Kidney (tissue), 14 donors: ENCODE results near the gene DSCAML1. TPM values are rescaled to one million over a fixed set of nuclear protein-coding genes. Genes with fewer than 3 reads are reported as not detected.

Experiments
- DNase-seq, 5 donors: peaks; one replicate each; pipeline ENCODE4 v3.0.0-alpha.2; 2013 to 2020
- FAIRE-seq: peaks from 2 replicates; lab custom pipeline; 2012; peaks lifted over from hg19 to GRCh38; lab: Jason Lieb, UNC
- H3K27ac ChIP-seq, 2 donors: one replicate each; pipeline ENCODE4 v1.7.0; 2013; ENCODE audit warnings: low read depth in 2 of 2, low read length in 2 of 2, inconsistent platforms in 1 of 2
- H3K27me3 ChIP-seq: one replicate; pipeline ENCODE4 v1.7.1; 2013; ENCODE audit warnings: low read length, inconsistent platforms; ENCODE audit not compliant: control insufficient read depth, insufficient read depth
- H3K36me3 ChIP-seq, 3 donors: one replicate each; pipeline versions ENCODE4 v1.7.0 to v1.7.1; 2013; ENCODE audit warnings: low read length in 3 of 3, control low read depth in 1 of 3, inconsistent platforms in 1 of 3; ENCODE audit not compliant: insufficient read depth in 3 of 3, control insufficient read depth in 2 of 3
- H3K4me1 ChIP-seq, 3 donors: one replicate each; pipeline versions ENCODE4 v1.7.0 to v1.7.1; 2013; ENCODE audit warnings: low read length in 3 of 3, inconsistent platforms in 1 of 3, low read depth in 1 of 3; ENCODE audit not compliant: control insufficient read depth in 2 of 3, insufficient read depth in 2 of 3
- H3K4me3 ChIP-seq, 3 donors: one replicate each; pipeline versions ENCODE4 v1.7.0 to v1.8.1; 2013; ENCODE audit warnings: low read length in 3 of 3, control low read depth in 1 of 3, inconsistent platforms in 1 of 3
- H3K9ac ChIP-seq, 3 donors: one replicate each; pipeline versions ENCODE4 v1.7.0 to v1.7.1; 2013; ENCODE audit warnings: low read length in 3 of 3, control low read depth in 1 of 3, inconsistent platforms in 1 of 3
- H3K9me3 ChIP-seq, 3 donors: one replicate each; pipeline versions ENCODE4 v1.7.0 to v1.7.1; 2013; ENCODE audit warnings: low read length in 3 of 3, control low read depth in 1 of 3, inconsistent platforms in 1 of 3; ENCODE audit not compliant: control insufficient read depth in 2 of 3, insufficient read depth in 1 of 3
- intact Hi-C: fragments of 100-400 bp; cut with DNase I; formaldehyde crosslinking; loops from one replicate; pipeline ENCODE4 v1.11.1; 2022
- polyA plus RNA-seq: library from polyadenylated mRNA; stranded (reverse); fragments of 350-450 nt; fragmentation: Illumina TruSeq; extraction: RNeasy Lipid Tissue Mini Kit (QIAGEN cat#74804); gene quantifications from one replicate; pipeline ENCODE4 v1.2.3, GENCODE V29; 2014; ENCODE audit warnings: low read depth, low replicate concordance; ENCODE audit not compliant: insufficient read depth
- total RNA-seq: library from RNA; stranded (reverse); fragmentation: NEBNext Ultra II Directional; extraction: Animal tissue kit (Norgen Biotek cat#: 25700); gene quantifications from one replicate; pipeline ENCODE4 v1.2.1, GENCODE V29; 2021
- TF ChIP-seq, protein P1 (sequence below): IDR thresholded peaks from 3 replicates; pipeline ENCODE4 v1.5.1; 2012; ENCODE audit warnings: mild to moderate bottlenecking, moderate library complexity, borderline replicate concordance; ENCODE audit not compliant: insufficient read depth; ENCODE audit errors: extremely low read depth
- donor health status: control.
- donor health status: control.
- donor health status: control.
- donor health status: control.
- donor health status: control.
- donor health status: DM: yes; HTN: yes; CAD: no.
- donor health status: Normal renal cell carcinoma (clear cell type).

The DSCAML1 gene
- total and polyA plus RNA-seq, 2 donors from 2014 or later: 0.95 to 17.3 TPM

DNA sequence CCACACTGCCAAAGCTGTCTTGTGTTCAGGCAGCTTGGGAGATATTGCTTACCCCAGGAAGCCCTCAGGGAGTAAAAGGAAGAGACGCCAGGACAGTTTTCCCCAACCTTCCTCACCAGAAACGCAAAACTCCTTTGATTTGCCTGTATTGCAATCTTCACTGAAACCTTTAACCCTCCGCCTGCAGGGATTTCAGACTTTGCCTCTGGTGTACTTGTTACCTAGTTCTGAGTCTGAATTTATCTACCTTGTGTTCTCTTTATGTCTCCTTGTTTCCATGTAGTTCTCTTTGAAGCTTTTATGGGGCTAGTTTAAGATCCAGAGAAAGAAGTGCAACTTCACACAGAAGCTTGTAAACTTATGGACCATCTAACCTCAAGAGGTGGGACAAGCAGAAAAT lies 154.2 kb downstream of the DSCAML1 start:
- Histone ChIP-seq H3K9ac (no peak overlapping the region), H3K27me3 (no peaks in the 10 kb centered on the region), H3K27ac (no peak overlapping the region), H3K4me1 (no peaks in the 10 kb centered on the region), H3K36me3 (no peaks in the 10 kb centered on the region), H3K9me3 (no peaks in the 10 kb centered on the region), H3K4me3 (no peak overlapping the region)
- no peak for FAIRE-seq
- DNase-seq: no peak
- intact Hi-C loops: no loop called here
- TF ChIP-seq, protein P1, sequence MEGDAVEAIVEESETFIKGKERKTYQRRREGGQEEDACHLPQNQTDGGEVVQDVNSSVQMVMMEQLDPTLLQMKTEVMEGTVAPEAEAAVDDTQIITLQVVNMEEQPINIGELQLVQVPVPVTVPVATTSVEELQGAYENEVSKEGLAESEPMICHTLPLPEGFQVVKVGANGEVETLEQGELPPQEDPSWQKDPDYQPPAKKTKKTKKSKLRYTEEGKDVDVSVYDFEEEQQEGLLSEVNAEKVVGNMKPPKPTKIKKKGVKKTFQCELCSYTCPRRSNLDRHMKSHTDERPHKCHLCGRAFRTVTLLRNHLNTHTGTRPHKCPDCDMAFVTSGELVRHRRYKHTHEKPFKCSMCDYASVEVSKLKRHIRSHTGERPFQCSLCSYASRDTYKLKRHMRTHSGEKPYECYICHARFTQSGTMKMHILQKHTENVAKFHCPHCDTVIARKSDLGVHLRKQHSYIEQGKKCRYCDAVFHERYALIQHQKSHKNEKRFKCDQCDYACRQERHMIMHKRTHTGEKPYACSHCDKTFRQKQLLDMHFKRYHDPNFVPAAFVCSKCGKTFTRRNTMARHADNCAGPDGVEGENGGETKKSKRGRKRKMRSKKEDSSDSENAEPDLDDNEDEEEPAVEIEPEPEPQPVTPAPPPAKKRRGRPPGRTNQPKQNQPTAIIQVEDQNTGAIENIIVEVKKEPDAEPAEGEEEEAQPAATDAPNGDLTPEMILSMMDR: no peak

GRCh38 chr11:117642396-117642795 lies 154.6 kb downstream of the DSCAML1 start:
- no peak overlapping the region for H3K4me3 ChIP-seq
- intact Hi-C loops: no loop called here
- H3K9me3 ChIP-seq: no peaks in the 10 kb centered on the region
- no peaks in the 10 kb centered on the region for H3K36me3 ChIP-seq
- H3K27me3 ChIP-seq: no peaks in the 10 kb centered on the region
- no peak overlapping the region for H3K27ac ChIP-seq
- H3K4me1 ChIP-seq: no peaks in the 10 kb centered on the region
- DNase-seq (no peak), FAIRE-seq (no peak)
- TF ChIP-seq, protein P1: no peak
- H3K9ac ChIP-seq: no peak overlapping the region

DNA sequence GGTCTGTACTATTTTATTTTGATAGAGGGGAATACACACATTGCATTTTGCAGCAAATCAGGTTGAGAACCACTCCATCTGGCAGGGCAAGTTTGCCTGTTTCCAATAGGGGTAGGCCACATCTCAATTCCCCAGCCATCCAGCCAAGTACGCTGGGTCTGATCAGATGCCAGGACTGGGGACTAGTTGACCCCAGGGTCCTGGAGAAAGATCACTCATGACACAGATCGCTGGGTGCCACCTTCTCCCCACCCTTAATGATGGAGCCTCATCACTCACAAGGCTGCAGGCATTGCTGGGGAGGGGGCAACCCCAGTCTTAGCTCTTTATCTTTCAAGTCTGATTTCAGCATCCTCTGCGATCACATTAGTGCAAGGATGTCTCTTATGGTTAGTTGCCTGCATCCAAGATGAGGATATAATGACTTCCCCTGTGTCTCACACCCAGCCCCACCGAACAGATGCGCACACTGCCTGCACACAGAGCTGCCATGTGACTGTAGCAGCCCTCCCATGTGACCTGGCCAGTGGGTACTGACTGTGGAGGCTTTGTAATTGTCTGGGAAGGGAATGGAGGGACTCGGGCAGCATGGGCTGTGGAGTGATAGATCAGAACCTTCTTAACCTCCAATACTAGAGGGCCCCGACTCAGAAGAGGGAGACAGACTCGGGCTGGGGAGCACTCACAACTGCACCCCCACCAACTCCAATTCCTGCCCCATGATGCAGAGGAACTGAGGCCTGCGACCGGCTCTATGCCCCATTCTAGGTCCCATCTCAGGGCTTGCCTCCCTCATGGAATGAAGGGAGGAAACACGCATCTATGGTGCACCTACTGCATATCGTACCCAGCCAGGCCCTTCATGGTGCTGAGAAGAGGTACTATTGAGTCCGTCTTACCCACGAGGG lies 155.8 kb downstream of the DSCAML1 start:
- DNase-seq: no peak
- H3K4me3 ChIP-seq: no peak overlapping the region
- FAIRE-seq: no peak

More for the DNA sequence above, 155.8 kb downstream of the DSCAML1 start:
- intact Hi-C loops: no loop called here
- no peaks in the 10 kb centered on the region for H3K36me3 ChIP-seq
- no peaks in the 10 kb centered on the region for H3K9me3 ChIP-seq
- TF ChIP-seq, protein P1: no peak
- no peaks in the 10 kb centered on the region for H3K27me3 ChIP-seq
- H3K4me1 ChIP-seq: no peaks in the 10 kb centered on the region
- H3K9ac ChIP-seq: no peak overlapping the region
- no peak overlapping the region for H3K27ac ChIP-seq
